ENCODE results near the gene CLMP.
A peak's percentile ranks its signal among the peaks of the same experiment; 100 is the strongest.
"Not testable (repeated sequence)": the region's sequence is repeated elsewhere in the genome, so short reads cannot be mapped to it uniquely, and the experiment has no call there.

Gene CLMP

GRCh38 chr11:123218451-123218850 is 23.4 kb upstream of the CLMP start:
- DNase-seq (ENCODE audit: low spot score), result no peak

- DNase-seq (ENCODE audit: low spot score), result no peak
Measured at GRCh38 chr11:123217897-123218296, 22.8 kb upstream of the CLMP start.

GRCh38 chr11:123216249-123216648 is 21.2 kb upstream of the CLMP start:
- DNase-seq (ENCODE audit: low spot score), result no peak

- no peak for DNase-seq (ENCODE audit: low spot score)
Measured at GRCh38 chr11:123214940-123215339, 19.9 kb upstream of the CLMP start.

- DNase-seq (ENCODE audit: low spot score), result no peak
Measured at GRCh38 chr11:123214396-123214795, 19.3 kb upstream of the CLMP start.

- DNase-seq (ENCODE audit: low spot score), result no peak
Measured at GRCh38 chr11:123213307-123213771, 18.3 kb upstream of the CLMP start.

- DNase-seq (ENCODE audit: low spot score), result no peak
Measured at GRCh38 chr11:123212406-123212805, 17.4 kb upstream of the CLMP start.

- DNase-seq (ENCODE audit: low spot score), result no peak
Measured at GRCh38 chr11:123211981-123212380, 16.9 kb upstream of the CLMP start.

- DNase-seq (ENCODE audit: low spot score), result no peak
Measured at GRCh38 chr11:123211149-123211852, 16.3 kb upstream of the CLMP start.

- no peak for DNase-seq (ENCODE audit: low spot score)
Measured at GRCh38 chr11:123209591-123209990, 14.5 kb upstream of the CLMP start.

GRCh38 chr11:123206791-123207434 is 11.9 kb upstream of the CLMP start:
- no peak for DNase-seq (ENCODE audit: low spot score)

GRCh38 chr11:123206055-123206454 is 11.0 kb upstream of the CLMP start:
- not testable (repeated sequence) for DNase-seq (ENCODE audit: low spot score)

- no peak for DNase-seq (ENCODE audit: low spot score)
Measured at GRCh38 chr11:123203934-123204333, 8.9 kb upstream of the CLMP start.

- no peak for DNase-seq (ENCODE audit: low spot score)
Measured at GRCh38 chr11:123203471-123203870, 8.4 kb upstream of the CLMP start.

- no peak for DNase-seq (ENCODE audit: low spot score)
Measured at GRCh38 chr11:123202155-123203151, 7.4 kb upstream of the CLMP start.

GRCh38 chr11:123200264-123200663 is 5.2 kb upstream of the CLMP start:
- no peak for DNase-seq (ENCODE audit: low spot score)

- DNase-seq (ENCODE audit: low spot score), result no peak
Measured at GRCh38 chr11:123197711-123198110, 2.7 kb upstream of the CLMP start.

GRCh38 chr11:123196060-123196714 is 1.1 kb upstream of the CLMP start:
- no peak for DNase-seq (ENCODE audit: low spot score)

- DNase-seq (ENCODE audit: low spot score), result peak; percentile 33
Measured at GRCh38 chr11:123194337-123195187, 486 bp downstream of the CLMP start.

- no peak for DNase-seq (ENCODE audit: low spot score)
Measured at GRCh38 chr11:123193742-123194141, 1.3 kb downstream of the CLMP start.

- no peak for DNase-seq (ENCODE audit: low spot score)
Measured at GRCh38 chr11:123191939-123192338, 3.1 kb downstream of the CLMP start.

All from SK-N-DZ (cell line).